Fibroblast of skin of scalp (primary cell): ENCODE data around the gene INO80C.

Source experiments
- DNase-seq: peaks from one replicate; pipeline ENCODE4 v3.0.0-alpha.2; 2013

INO80C gene

GRCh38 chr18:35424356-35424755, 73.4 kb downstream of the INO80C start:
- DNase-seq, result no peak

GRCh38 chr18:35422237-35422636, 75.5 kb downstream of the INO80C start:
- no peak for DNase-seq

GRCh38 chr18:35418610-35419009, 79.2 kb downstream of the INO80C start:
- DNase-seq, result no peak
